HFF-Myc (cell line): ENCODE results near the gene LIMS2.

Source experiments
- DNase-seq: peaks from one replicate; pipeline ENCODE4 v3.0.0-alpha.2; 2011; ENCODE audit warnings: low read depth; ENCODE audit errors: extremely low read depth
- H3K4me3 ChIP-seq: replicated peaks from 2 replicates; pipeline ENCODE4 v1.5.1; 2011; ENCODE audit warnings: low read depth, mild to moderate bottlenecking, control low read depth, low read length
- CTCF ChIP-seq: IDR thresholded peaks from 2 replicates; pipeline ENCODE4 v1.5.1; 2012; ENCODE audit warnings: mild to moderate bottlenecking, low read depth, low read length, control low read depth; ENCODE audit errors: missing control alignments

Gene LIMS2

DNA sequence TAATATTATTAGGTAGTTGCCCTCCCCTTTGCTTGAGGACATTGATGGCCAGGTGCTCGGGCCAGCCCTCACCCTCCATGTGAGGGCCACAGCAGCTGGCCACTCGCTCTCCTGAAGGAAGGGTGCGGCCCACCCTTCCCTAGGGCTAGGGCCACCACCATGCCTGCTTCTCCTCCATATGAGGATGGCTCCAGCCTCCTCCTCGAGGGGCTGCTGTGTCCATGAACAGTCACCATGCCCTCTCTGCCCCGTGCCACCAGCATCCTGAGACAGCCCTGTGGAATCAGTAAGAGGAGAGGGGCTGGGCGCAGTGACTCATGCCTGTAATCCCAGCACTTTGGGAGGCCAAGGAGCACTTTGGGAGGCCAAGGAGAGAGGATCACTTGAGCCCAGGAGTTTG, 27.0 kb downstream of the LIMS2 start:
- H3K4me3 ChIP-seq, result no peak overlapping the region
- no peak for TF ChIP-seq CTCF
- DNase-seq, result no peak

GRCh38 chr2:127647242-127648190, 27.8 kb downstream of the LIMS2 start:
- no peak for TF ChIP-seq CTCF
- no peak for DNase-seq

GRCh38 chr2:127646487-127647241, 28.7 kb downstream of the LIMS2 start:
- no peak for DNase-seq

More at GRCh38 chr2:127647242-127648190, 27.8 kb downstream of the LIMS2 start:
- H3K4me3 ChIP-seq, result no peak overlapping the region

DNA sequence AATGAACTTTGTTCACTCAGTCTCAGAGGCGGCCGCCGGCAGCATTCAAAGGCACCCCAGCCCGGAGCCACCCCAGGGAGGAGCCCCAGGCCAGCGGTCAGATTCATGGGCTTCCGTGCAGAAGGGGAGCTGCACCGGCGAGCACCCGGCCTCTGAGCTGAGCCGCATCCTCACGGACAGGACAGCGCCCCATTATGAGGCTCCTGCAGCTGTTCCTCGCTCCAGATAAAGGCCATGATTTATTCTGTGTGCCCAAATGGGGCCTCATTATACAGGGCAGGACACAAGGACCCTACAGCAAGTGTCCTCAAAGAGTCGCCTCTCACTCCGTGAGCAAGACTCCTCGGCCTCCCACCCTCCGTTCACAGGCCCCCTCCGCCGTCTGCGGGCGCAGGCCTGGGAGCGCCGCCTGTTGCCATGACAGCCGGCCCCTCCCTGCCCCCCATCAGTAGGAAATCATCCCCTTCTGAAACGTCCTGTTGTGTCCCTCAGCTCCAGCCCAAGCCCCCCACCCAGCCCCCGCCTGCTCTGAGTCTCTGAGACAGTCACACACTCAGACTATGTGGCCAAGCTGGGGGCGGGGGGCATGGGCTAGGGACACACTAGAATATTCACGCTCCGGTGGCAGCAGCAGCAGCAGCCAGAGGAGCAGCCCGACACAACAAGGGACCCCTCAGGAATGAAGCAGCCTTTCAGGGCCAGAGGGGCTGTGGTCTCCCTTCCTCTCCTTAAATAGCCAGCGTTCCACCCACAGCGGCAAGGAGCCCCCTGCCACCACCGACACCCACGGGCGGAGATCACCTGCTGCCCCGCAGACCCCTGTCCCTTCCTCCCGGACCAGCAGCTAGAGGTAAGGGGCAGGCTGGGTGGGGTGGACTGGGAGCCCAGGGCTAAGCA, 29.7 kb downstream of the LIMS2 start, which contains the start of gene GPR17:
Gene GPR17, plus strand, starts transcription at position 759 of the 897 bp plus-strand sequence. CDS start 4,583 bp downstream, outside the sequence.
- no peak within 1 kb of the TSS for H3K4me3 ChIP-seq
- TF ChIP-seq CTCF, result no peak
- DNase-seq, result no peak

More at GRCh38 chr2:127646487-127647241, 28.7 kb downstream of the LIMS2 start:
- H3K4me3 ChIP-seq, result no peak overlapping the region
- TF ChIP-seq CTCF, result no peak

- no peak overlapping the region for H3K4me3 ChIP-seq
- TF ChIP-seq CTCF, result no peak
- DNase-seq, result no peak
Observed at GRCh38 chr2:127645026-127645394, 30.3 kb downstream of the LIMS2 start.
